Ovary (tissue), 9 donors: Measurements from ENCODE around the gene ZNF341. TPM values are rescaled to one million over a fixed set of nuclear protein-coding genes. Genes with fewer than 3 reads are reported as not detected.
A peak's percentile ranks its signal among the peaks of the same experiment; 100 is the strongest.

Experiments used
- DNase-seq, 5 donors: peaks; one replicate each; pipeline ENCODE4 v3.0.0-alpha.2; 2019 to 2020
- H3K27ac ChIP-seq, 2 donors: fragments of 200-600 bp; one replicate each; pipeline versions ENCODE4 v1.5.1 to v1.8.0; 2019 to 2022
- H3K27me3 ChIP-seq: fragments of 200-600 bp; one replicate; pipeline ENCODE4 v1.8.0; 2022
- H3K36me3 ChIP-seq: fragments of 200-600 bp; sonication (generic); one replicate; pipeline ENCODE4 v1.5.1; 2019
- H3K4me1 ChIP-seq: one replicate; pipeline ENCODE4 v1.8.1; 2013; ENCODE audit warnings: mild to moderate bottlenecking, moderate library complexity; ENCODE audit not compliant: insufficient read depth
- H3K4me3 ChIP-seq: fragments of 200-600 bp; sonication (generic); one replicate; pipeline ENCODE4 v1.5.1; 2017
- H3K9me3 ChIP-seq, 2 donors: fragments of 200-600 bp in 1 of 2; sonication (generic) in 1 of 2; one replicate each; pipeline versions ENCODE4 v1.5.1 to v1.8.1; 2013 to 2019; ENCODE audit warnings: mild to moderate bottlenecking in 1 of 2, moderate library complexity in 1 of 2
- EP300 ChIP-seq: sonication (generic); formaldehyde crosslinking; IDR thresholded peaks from one replicate; pipeline ENCODE4 v1.6.1; 2017; ENCODE audit warnings: antibody characterized with exemption
- POLR2A ChIP-seq: fragments of 450-650 bp; IDR thresholded peaks from one replicate; pipeline ENCODE4 v1.6.1; 2017; ENCODE audit warnings: antibody characterized with exemption, mild to moderate bottlenecking, moderate library complexity
- WGBS, 3 donors: extraction: QIAGEN DNeasy Blood & Tissue Kit in 1 of 3; methylation state at CpG; one replicate each; pipeline versions ENCODE4 v1.1.5 to v1.1.7; 2013 to 2017; 5-methylcytosine and 5-hydroxymethylcytosine counted together
- intact Hi-C, 4 donors: fragments of 100-400 bp; cut with DNase I; formaldehyde crosslinking; loops; one replicate each; pipeline versions ENCODE4 v1.11.0 to v1.15.1; 2022 to 2023
- polyA plus RNA-seq, 2 donors: library from polyadenylated mRNA; stranded (reverse); fragments of 200-250 nt in 1 of 2; fragments of 350-450 nt in 1 of 2; fragmentation: Illumina TruSeq in 1 of 2; extraction: RNeasy Lipid Tissue Mini Kit (QIAGEN cat#74804) in 1 of 2; gene quantifications; one replicate each; pipeline ENCODE4 v1.2.3, GENCODE V29; 2013 to 2014
- total RNA-seq, 7 donors: library from RNA; depleted of rRNA in 2 of 7; stranded (reverse); fragments of >200 nt in 2 of 7; fragmentation: NEBNext Ultra II Directional in 3 of 7; extraction: Animal tissue kit (Norgen Biotek cat#: 25700) in 3 of 7; gene quantifications; one replicate each; pipeline versions ENCODE4 v1.1.0 to v1.2.4, GENCODE V29; 2016 to 2023
- TF ChIP-seq, protein P1 (sequence below), 3 donors: fragments of 450-650 bp in 2 of 3; fragments of 200-600 bp in 1 of 3; IDR thresholded peaks; one replicate each; pipeline versions ENCODE4 v1.5.1 to v1.8.0; 2016 to 2022; ENCODE audit warnings: antibody characterized with exemption in 3 of 3, mild to moderate bottlenecking in 1 of 3
- donor health status: DM: no; HTN: no; CAD: no; lungs with moderate emphysema.
- donor health status: DM: no; HTN: no; CAD: no.
- donor health status: Bipolar disorder and iron deficiency.
- donor health status: DM: yes; HTN: yes; CAD: no.
- donor health status: DM: no; HTN: no; CAD: no.
- donor health status: DM: yes; HTN: yes; CAD: no.

The ZNF341 gene
- total and polyA plus RNA-seq, 9 donors: 1.2 to 3.8 (median 1.6) TPM

DNA sequence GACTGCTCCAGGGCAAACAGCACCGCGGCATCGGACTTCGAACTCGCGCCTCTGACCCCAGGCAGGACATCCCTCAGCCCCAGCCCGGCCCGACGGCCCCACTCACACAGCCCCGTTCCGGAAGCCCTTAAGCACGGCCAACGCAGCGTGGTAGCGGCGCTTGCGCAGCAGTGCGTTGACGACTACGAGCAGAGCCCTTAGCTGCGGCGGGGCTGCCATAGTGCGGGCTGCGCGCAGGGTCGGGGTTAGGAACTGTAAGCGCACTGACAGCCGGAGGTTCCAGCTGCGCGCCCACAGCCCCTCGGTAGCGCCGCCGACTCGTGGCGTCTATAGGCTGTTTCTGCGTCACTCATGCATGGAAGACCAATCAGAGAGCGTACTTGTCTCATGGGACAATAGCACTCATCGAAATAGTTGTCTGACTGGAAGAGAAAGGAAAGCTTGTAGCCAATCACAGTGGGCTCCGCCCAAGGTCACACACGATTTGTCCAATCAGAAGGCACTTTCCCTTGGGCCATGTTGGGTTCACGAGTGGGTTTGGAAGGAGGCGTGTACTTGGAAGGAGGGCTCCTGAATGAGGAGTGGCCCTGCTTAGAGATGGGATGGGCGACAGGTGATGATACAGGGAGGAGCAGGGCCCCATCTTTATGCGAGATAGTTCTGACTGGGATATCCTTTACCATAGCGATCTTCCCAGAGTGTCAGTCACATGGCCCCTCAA is 11.6 kb upstream of the ZNF341 start, which contains the start of gene PXMP4:
Gene PXMP4 (minus strand): TSS at position 322 of the 721 bp plus-strand sequence. CDS start 103 bp downstream, at position 219.
- Histone ChIP-seq H3K4me1 (peaks cover 12% of the 10 kb centered on the region), H3K36me3 (no peaks in the 10 kb centered on the region), H3K9me3 (no peaks in the 10 kb centered on the region), H3K4me3 (peak within 1 kb of the TSS; percentile 78), H3K27ac (peak within 1 kb of the TSS in 1 of 2 donors; percentile 24), H3K27me3 (no peaks in the 10 kb centered on the region)
- peak; percentile 87 to 93 (median 91) for DNase-seq
- TF ChIP-seq POLR2A (no peak), EP300 (no peak)
- TF ChIP-seq, protein P1, sequence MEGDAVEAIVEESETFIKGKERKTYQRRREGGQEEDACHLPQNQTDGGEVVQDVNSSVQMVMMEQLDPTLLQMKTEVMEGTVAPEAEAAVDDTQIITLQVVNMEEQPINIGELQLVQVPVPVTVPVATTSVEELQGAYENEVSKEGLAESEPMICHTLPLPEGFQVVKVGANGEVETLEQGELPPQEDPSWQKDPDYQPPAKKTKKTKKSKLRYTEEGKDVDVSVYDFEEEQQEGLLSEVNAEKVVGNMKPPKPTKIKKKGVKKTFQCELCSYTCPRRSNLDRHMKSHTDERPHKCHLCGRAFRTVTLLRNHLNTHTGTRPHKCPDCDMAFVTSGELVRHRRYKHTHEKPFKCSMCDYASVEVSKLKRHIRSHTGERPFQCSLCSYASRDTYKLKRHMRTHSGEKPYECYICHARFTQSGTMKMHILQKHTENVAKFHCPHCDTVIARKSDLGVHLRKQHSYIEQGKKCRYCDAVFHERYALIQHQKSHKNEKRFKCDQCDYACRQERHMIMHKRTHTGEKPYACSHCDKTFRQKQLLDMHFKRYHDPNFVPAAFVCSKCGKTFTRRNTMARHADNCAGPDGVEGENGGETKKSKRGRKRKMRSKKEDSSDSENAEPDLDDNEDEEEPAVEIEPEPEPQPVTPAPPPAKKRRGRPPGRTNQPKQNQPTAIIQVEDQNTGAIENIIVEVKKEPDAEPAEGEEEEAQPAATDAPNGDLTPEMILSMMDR (IDR thresholded peaks at IDR 0.05): no peak
- intact Hi-C loops: no loop called here
- WGBS, 3 donors: 1 to 3% (median 2%) methylated on average over 40 to 46 of the region's 46 CpGs

DNA sequence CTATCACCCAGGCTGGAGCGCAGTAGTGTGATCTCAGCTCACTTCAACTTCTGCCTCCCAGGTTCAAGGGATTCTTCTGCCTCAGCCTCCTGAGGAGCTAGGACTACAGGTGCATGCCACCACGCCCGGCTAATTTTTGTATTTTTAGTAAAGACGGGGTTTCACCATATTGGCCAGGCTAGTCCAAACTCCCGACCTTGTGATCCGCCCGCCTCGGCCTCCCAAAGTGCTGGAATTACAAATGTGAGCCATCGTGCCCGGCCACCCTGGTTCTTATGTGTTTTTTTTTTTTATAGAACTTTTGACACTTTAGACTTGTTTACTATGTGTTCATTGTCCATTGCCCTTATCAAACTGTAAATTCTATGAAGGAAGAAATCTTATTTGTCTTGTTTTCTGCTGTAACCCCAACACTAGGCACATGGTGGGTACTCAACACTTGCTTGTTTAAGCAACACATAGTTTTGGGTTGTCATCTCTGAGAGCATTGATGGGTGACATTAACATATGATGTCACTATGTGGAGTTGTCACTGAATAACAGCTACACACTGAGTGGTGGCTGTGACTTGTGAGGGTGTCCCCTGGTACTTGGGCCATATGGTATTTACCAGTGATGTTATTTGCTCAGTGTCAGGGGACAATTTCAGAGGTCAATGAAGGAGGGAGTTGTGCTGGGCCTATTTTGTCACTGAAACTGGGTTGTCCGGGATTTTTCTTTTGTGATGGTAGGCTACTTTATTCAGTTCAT is 10.2 kb upstream of the ZNF341 start:
- DNase-seq: no peak
- peaks cover 12% of the 10 kb centered on the region for H3K4me1 ChIP-seq
- TF ChIP-seq, protein P1 (IDR thresholded peaks at IDR 0.05): no peak
- TF ChIP-seq EP300 (no peak), POLR2A (no peak)
- no peaks in the 10 kb centered on the region for H3K36me3 ChIP-seq
- H3K27me3 ChIP-seq: no peaks in the 10 kb centered on the region
- H3K27ac ChIP-seq: no peak overlapping the region
- 89 to 94% (median 92%) methylated on average over 11 of the region's 11 CpGs for WGBS, 3 donors
- no peaks in the 10 kb centered on the region for H3K9me3 ChIP-seq
- intact Hi-C loops: no loop called here
- H3K4me3 ChIP-seq: no peak overlapping the region

DNA sequence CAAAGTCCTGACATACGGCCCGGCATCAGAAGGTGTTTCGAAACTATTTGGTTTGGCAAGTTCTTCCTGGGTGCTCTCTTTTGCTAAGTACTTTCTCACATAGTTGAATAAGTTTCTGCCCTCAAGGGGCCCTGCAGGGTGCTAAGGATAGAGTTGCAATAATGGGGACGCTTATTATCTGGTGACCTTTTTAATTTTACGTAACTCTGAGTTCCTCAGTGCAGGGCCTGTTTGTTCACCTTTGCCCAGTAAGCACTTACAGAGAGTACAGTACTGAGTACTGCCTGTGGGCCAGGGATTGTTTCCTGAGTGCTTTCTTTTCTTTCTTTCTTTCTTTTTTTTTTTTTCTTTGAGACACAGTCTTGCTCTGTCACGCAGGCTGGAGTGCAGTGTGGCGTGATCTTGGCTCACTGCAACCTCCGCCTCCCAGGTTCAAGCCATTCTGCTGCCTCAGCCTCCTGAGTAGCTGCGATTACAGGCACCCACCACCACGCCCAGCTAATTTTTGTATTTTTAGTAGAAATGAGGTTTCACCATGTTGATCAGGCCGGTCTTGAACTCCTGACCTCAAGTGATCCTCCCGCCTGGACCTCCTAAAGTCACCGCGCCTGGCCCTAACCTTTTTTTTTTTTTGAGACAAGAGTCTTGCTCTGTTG is 7.2 kb upstream of the ZNF341 start:
- Histone ChIP-seq H3K36me3 (no peaks in the 10 kb centered on the region), H3K4me3 (no peak overlapping the region), H3K9me3 (no peaks in the 10 kb centered on the region), H3K27ac (no peak overlapping the region), H3K4me1 (peaks cover 4% of the 10 kb centered on the region), H3K27me3 (no peaks in the 10 kb centered on the region)
- intact Hi-C loops: no loop called here
- TF ChIP-seq, protein P1 (IDR thresholded peaks at IDR 0.05): no peak
- TF ChIP-seq POLR2A (no peak), EP300 (no peak)
- 89 to 90% (median 89%) methylated on average over 14 of the region's 14 CpGs for WGBS, 3 donors
- no peak for DNase-seq

DNA sequence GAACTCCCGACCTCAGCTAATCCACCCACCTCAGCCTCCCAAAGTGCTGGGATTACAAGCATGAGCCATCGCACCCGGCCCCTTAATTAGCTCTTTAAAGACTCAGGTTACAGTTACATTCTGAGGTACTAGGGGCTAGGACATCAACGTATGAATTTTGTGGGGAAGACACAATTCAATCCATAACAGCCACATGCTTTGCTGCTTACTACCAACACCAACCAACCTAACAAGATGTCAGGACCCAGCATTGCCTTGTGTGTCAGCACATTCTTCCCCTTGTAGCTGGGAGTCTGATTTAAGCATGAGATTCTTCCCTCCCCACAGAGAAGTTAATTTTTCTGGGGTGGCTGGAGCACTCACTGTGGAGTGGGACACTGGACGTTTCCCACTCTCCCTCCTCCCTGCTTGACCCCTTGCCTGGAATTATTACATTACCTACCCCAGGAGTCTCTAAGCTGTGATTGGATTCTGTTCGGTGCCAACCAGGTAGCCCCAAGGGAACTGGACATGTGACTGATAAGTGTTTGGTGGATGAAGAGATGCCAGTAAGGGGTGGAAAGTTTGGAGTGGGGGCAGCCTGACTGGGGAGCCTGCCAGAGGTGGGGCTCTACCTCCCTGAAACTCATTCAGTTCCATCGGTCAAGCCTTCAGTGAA is 6.1 kb upstream of the ZNF341 start:
- Histone ChIP-seq H3K4me1 (peaks cover 3% of the 10 kb centered on the region), H3K27ac (no peak overlapping the region), H3K36me3 (no peaks in the 10 kb centered on the region), H3K27me3 (no peaks in the 10 kb centered on the region), H3K4me3 (no peak overlapping the region), H3K9me3 (no peaks in the 10 kb centered on the region)
- TF ChIP-seq POLR2A (no peak), EP300 (no peak)
- TF ChIP-seq, protein P1 (IDR thresholded peaks at IDR 0.05): no peak
- no peak for DNase-seq
- intact Hi-C loops: no loop called here
- 66 to 70% (median 69%) methylated on average over 7 of the region's 7 CpGs for WGBS, 3 donors
